WTC11 (cell line): Measurements from ENCODE around the gene TNIK. TPM values are rescaled to one million over a fixed set of nuclear protein-coding genes. Genes with fewer than 3 reads are reported as not detected.

ENCODE experiments used
- ATAC-seq: fragments of 200-7000 bp; cut with Tn5 transposase; 2 replicates; pipeline ENCODE4 v1.10.0; 2021; ENCODE audit warnings: mild to moderate bottlenecking, moderate library complexity
- CTCF ChIA-PET: fragments of 300-600 bp; sonication (Branson Sonifier 250); formaldehyde crosslinking; loops from one replicate; lab custom pipeline; 2021; ENCODE audit warnings: antibody characterized with exemption; lab: Charles Lee
- POLR2A ChIA-PET: fragments of 350-600 bp; sonication (Branson Sonifier 250); formaldehyde crosslinking; loops from one replicate; lab custom pipeline; 2021; ENCODE audit warnings: antibody characterized with exemption; lab: Charles Lee
- DNase-seq: peaks from one replicate; pipeline ENCODE4 v3.0.0; 2021; ENCODE audit warnings: low spot score
- H3K27ac Mint-ChIP-seq: 2 replicates; pipeline ENCODE4 v1.8.0; 2021; ENCODE audit warnings: mixed read lengths
- H3K27me3 Mint-ChIP-seq: 2 replicates; pipeline ENCODE4 v1.8.0; 2021; ENCODE audit warnings: low read depth, mild to moderate bottlenecking, moderate library complexity, mixed read lengths
- H3K36me3 Mint-ChIP-seq: 2 replicates; pipeline ENCODE4 v1.8.0; 2021; ENCODE audit warnings: mixed read lengths
- H3K4me1 Mint-ChIP-seq: 2 replicates; pipeline ENCODE4 v1.8.0; 2022; ENCODE audit warnings: mixed read lengths
- H3K4me3 Mint-ChIP-seq: 2 replicates; pipeline ENCODE4 v1.8.0; 2021; ENCODE audit warnings: mild to moderate bottlenecking, moderate library complexity, mixed read lengths
- H3K9me3 Mint-ChIP-seq: 2 replicates; pipeline ENCODE4 v1.8.0; 2021; ENCODE audit warnings: mixed read lengths
- ATF3 ChIP-seq: sonication (generic); formaldehyde crosslinking; conservative IDR thresholded peaks from 2 replicates; pipeline ENCODE4 v1.8.1; 2022; ENCODE audit warnings: mild to moderate bottlenecking, missing genetic modification reagents
- CREM ChIP-seq: sonication (generic); formaldehyde crosslinking; IDR thresholded peaks from 2 replicates; pipeline ENCODE4 v1.8.1; 2022; ENCODE audit warnings: mild to moderate bottlenecking, missing genetic modification reagents, moderate library complexity
- E2F4 ChIP-seq: sonication (generic); formaldehyde crosslinking; IDR thresholded peaks from 2 replicates; pipeline ENCODE4 v1.8.1; 2022; ENCODE audit warnings: low read depth, mild to moderate bottlenecking, moderate library complexity, missing genetic modification reagents, borderline replicate concordance
- ERG ChIP-seq: fragments of 250-450 bp; sonication (Bioruptor Pico); IDR thresholded peaks from 2 replicates; pipeline ENCODE4 v1.8.0; 2021; ENCODE audit warnings: mild to moderate bottlenecking
- ESRRA ChIP-seq: sonication (generic); formaldehyde crosslinking; IDR thresholded peaks from 2 replicates; pipeline ENCODE4 v1.8.1; 2022; ENCODE audit warnings: mild to moderate bottlenecking, missing genetic modification reagents, borderline replicate concordance
- FOXJ3 ChIP-seq: sonication (generic); formaldehyde crosslinking; IDR thresholded peaks from 2 replicates; pipeline ENCODE4 v1.9.0; 2021; ENCODE audit warnings: missing genetic modification reagents, mild to moderate bottlenecking, borderline replicate concordance
- FOXK1 ChIP-seq: sonication (generic); formaldehyde crosslinking; IDR thresholded peaks from 2 replicates; pipeline ENCODE4 v1.8.0; 2022; ENCODE audit warnings: mild to moderate bottlenecking, moderate library complexity, missing genetic modification reagents
- GTF2I ChIP-seq: fragments of 250-450 bp; sonication (Bioruptor Pico); conservative IDR thresholded peaks from 2 replicates; pipeline ENCODE4 v1.4.0; 2021; ENCODE audit warnings: mild to moderate bottlenecking
- HMGA2 ChIP-seq: fragments of 250-450 bp; sonication (Bioruptor Pico); IDR thresholded peaks from 2 replicates; pipeline ENCODE4 v1.4.0; 2021; ENCODE audit warnings: mild to moderate bottlenecking, moderate library complexity
- JAZF1 ChIP-seq: fragments of 250-450 bp; sonication (Bioruptor Pico); IDR thresholded peaks from 2 replicates; pipeline ENCODE4 v1.9.0; 2021; ENCODE audit warnings: moderate library complexity, mild to moderate bottlenecking, inconsistent platforms
- MLX ChIP-seq: sonication (generic); formaldehyde crosslinking; IDR thresholded peaks from 2 replicates; pipeline ENCODE4 v1.8.1; 2023; ENCODE audit warnings: mild to moderate bottlenecking, missing genetic modification reagents, moderate library complexity
- NFATC4 ChIP-seq: fragments of 250-450 bp; sonication (Bioruptor Pico); IDR thresholded peaks from 2 replicates; pipeline ENCODE4 v1.9.0; 2021; ENCODE audit warnings: mild to moderate bottlenecking
- NFE2L1 ChIP-seq: sonication (generic); formaldehyde crosslinking; IDR thresholded peaks from 2 replicates; pipeline ENCODE4 v1.8.1; 2023; ENCODE audit warnings: missing genetic modification reagents
- NR3C1 ChIP-seq: sonication (generic); formaldehyde crosslinking; conservative IDR thresholded peaks from 2 replicates; pipeline ENCODE4 v1.8.1; 2023; ENCODE audit warnings: low read depth, mild to moderate bottlenecking, missing genetic modification reagents
- SOX15 ChIP-seq: fragments of 250-450 bp; sonication (Bioruptor Pico); IDR thresholded peaks from 2 replicates; pipeline ENCODE4 v1.9.0; 2021; ENCODE audit warnings: mild to moderate bottlenecking
- STAT6 ChIP-seq: sonication (generic); formaldehyde crosslinking; conservative IDR thresholded peaks from 2 replicates; pipeline ENCODE4 v1.8.1; 2023; ENCODE audit warnings: mild to moderate bottlenecking, low read depth, missing genetic modification reagents, moderate library complexity
- TCF7 ChIP-seq: sonication (generic); formaldehyde crosslinking; IDR thresholded peaks from 2 replicates; pipeline ENCODE4 v1.8.0; 2022; ENCODE audit warnings: mild to moderate bottlenecking, low read depth, missing genetic modification reagents, moderate library complexity
- USF1 ChIP-seq: sonication (generic); formaldehyde crosslinking; IDR thresholded peaks from 2 replicates; pipeline ENCODE4 v1.8.0; 2022; ENCODE audit warnings: mild to moderate bottlenecking, missing genetic modification reagents
- ZBTB43 ChIP-seq: sonication (generic); formaldehyde crosslinking; IDR thresholded peaks from 2 replicates; pipeline ENCODE4 v1.8.1; 2023; ENCODE audit warnings: mild to moderate bottlenecking, missing genetic modification reagents
- ZMAT4 ChIP-seq: fragments of 250-450 bp; sonication (Bioruptor Pico); IDR thresholded peaks from 2 replicates; pipeline ENCODE4 v1.9.0; 2021; ENCODE audit warnings: mild to moderate bottlenecking
- ZNF512 ChIP-seq: sonication (generic); formaldehyde crosslinking; IDR thresholded peaks from 2 replicates; pipeline ENCODE4 v1.8.1; 2022; ENCODE audit warnings: missing genetic modification reagents, borderline replicate concordance
- ZSCAN18 ChIP-seq: fragments of 250-450 bp; sonication (Bioruptor Pico); IDR thresholded peaks from 2 replicates; pipeline ENCODE4 v2.1.2; 2022; ENCODE audit warnings: mild to moderate bottlenecking, moderate library complexity
- total RNA-seq: library from RNA; stranded (reverse); gene quantifications from 3 replicates; pipeline ENCODE4 v1.2.3, GENCODE V29; 2021

Gene TNIK
- total RNA-seq, 1 experiment from 2014 or later, result 50.3 TPM

- no peak for TF ChIP-seq ZNF512
- TF ChIP-seq STAT6 (CRISPR knock-in tag), result no peak
- TF ChIP-seq FOXJ3 (CRISPR knock-in tag), result no peak
- TF ChIP-seq ZSCAN18 (CRISPR knock-in tag), result no peak
- TF ChIP-seq ATF3 (CRISPR knock-in tag), result no peak
- TF ChIP-seq GTF2I (CRISPR knock-in tag), result no peak
- TF ChIP-seq ESRRA, result no peak
- TF ChIP-seq CREM (CRISPR knock-in tag), result no peak
- no peak for TF ChIP-seq FOXK1
- TF ChIP-seq TCF7 (CRISPR knock-in tag), result no peak
Observed at GRCh38 chr3:171113716-171114115, 346.5 kb downstream of the TNIK start (continued).

- CTCF ChIA-PET, result no interaction called here
- Mint-ChIP-seq H3K4me3 (no peak overlapping the region), H3K27me3 (no peaks in the 10 kb centered on the region), H3K4me1 (no peaks in the 10 kb centered on the region), H3K9me3 (no peaks in the 10 kb centered on the region), H3K36me3 (peaks cover 38% of the 10 kb centered on the region), H3K27ac (no peak overlapping the region)
- DNase-seq (no peak), ATAC-seq (no peak)
- POLR2A ChIA-PET, result no interaction called here
- TF ChIP-seq ZMAT4 (CRISPR knock-in tag), result no peak
- TF ChIP-seq JAZF1, result no peak
- no peak for TF ChIP-seq SOX15 (CRISPR knock-in tag)
- TF ChIP-seq USF1 (CRISPR knock-in tag), result no peak
- TF ChIP-seq NFE2L1 (CRISPR knock-in tag), result no peak
- TF ChIP-seq ZBTB43, result no peak
- TF ChIP-seq HMGA2, result no peak
- TF ChIP-seq NFATC4 (CRISPR knock-in tag), result no peak
- TF ChIP-seq E2F4 (CRISPR knock-in tag), result no peak
- TF ChIP-seq ERG (CRISPR knock-in tag), result no peak
- no peak for TF ChIP-seq MLX (CRISPR knock-in tag)
- no peak for TF ChIP-seq NR3C1 (CRISPR knock-in tag)
Observed at GRCh38 chr3:171110715-171111114, 349.5 kb downstream of the TNIK start.
